ENCODE data around the gene EHD1.

DNA sequence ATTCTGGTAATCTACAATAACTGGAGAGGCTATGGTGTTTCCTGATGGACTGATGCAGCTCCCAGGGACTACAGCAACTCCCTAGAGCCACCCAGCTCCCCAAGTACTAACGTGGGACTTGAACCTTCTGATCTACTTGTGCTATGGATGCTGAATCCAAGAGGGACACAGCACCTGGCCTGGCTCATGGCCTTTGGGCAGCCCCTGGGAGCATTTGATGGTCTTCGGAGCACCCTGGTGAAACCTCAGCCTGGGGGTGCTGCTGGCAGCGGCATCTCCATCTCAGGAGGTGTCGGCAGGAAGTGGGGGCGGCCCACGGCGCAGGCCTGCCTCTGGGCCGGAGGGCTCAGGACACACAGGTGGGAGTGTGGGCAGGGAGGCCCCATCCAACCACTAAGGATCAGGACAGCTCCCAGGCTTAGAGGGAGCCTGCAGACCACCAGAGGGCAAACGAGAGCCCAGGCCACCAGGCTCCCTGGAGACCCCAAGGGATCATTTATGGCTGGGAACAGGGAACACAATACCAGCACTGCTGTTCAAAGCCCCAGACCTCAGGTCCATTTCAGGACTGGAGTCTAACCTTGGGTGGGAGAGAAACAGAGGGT lies 8.7 kb downstream of the EHD1 start:
- TF ChIP-seq, protein P1, sequence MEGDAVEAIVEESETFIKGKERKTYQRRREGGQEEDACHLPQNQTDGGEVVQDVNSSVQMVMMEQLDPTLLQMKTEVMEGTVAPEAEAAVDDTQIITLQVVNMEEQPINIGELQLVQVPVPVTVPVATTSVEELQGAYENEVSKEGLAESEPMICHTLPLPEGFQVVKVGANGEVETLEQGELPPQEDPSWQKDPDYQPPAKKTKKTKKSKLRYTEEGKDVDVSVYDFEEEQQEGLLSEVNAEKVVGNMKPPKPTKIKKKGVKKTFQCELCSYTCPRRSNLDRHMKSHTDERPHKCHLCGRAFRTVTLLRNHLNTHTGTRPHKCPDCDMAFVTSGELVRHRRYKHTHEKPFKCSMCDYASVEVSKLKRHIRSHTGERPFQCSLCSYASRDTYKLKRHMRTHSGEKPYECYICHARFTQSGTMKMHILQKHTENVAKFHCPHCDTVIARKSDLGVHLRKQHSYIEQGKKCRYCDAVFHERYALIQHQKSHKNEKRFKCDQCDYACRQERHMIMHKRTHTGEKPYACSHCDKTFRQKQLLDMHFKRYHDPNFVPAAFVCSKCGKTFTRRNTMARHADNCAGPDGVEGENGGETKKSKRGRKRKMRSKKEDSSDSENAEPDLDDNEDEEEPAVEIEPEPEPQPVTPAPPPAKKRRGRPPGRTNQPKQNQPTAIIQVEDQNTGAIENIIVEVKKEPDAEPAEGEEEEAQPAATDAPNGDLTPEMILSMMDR (IDR thresholded peaks at IDR 0.05) = no peak
- TF ChIP-seq EP300 (IDR thresholded peaks at IDR 0.05) (no peak), POLR2A (IDR thresholded peaks at IDR 0.05) (no peak)

Measured in ovary (tissue), 3 donors.